Kidney (tissue), 14 donors: ENCODE measurements around the gene MINDY4B. TPM values are rescaled to one million over a fixed set of nuclear protein-coding genes. Genes with fewer than 3 reads are reported as not detected.
A peak's percentile ranks its signal among the peaks of the same experiment; 100 is the strongest.

Experiments used
- DNase-seq, 5 donors: peaks; one replicate each; pipeline ENCODE4 v3.0.0-alpha.2; 2013 to 2020
- FAIRE-seq: peaks from 2 replicates; lab custom pipeline; 2012; peaks lifted over from hg19 to GRCh38; lab: Jason Lieb, UNC
- H3K27ac ChIP-seq, 2 donors: one replicate each; pipeline ENCODE4 v1.7.0; 2013; ENCODE audit warnings: low read depth in 2 of 2, low read length in 2 of 2, inconsistent platforms in 1 of 2
- H3K27me3 ChIP-seq: one replicate; pipeline ENCODE4 v1.7.1; 2013; ENCODE audit warnings: low read length, inconsistent platforms; ENCODE audit not compliant: control insufficient read depth, insufficient read depth
- H3K36me3 ChIP-seq, 3 donors: one replicate each; pipeline versions ENCODE4 v1.7.0 to v1.7.1; 2013; ENCODE audit warnings: low read length in 3 of 3, control low read depth in 1 of 3, inconsistent platforms in 1 of 3; ENCODE audit not compliant: insufficient read depth in 3 of 3, control insufficient read depth in 2 of 3
- H3K4me1 ChIP-seq, 3 donors: one replicate each; pipeline versions ENCODE4 v1.7.0 to v1.7.1; 2013; ENCODE audit warnings: low read length in 3 of 3, inconsistent platforms in 1 of 3, low read depth in 1 of 3; ENCODE audit not compliant: control insufficient read depth in 2 of 3, insufficient read depth in 2 of 3
- H3K4me3 ChIP-seq, 3 donors: one replicate each; pipeline versions ENCODE4 v1.7.0 to v1.8.1; 2013; ENCODE audit warnings: low read length in 3 of 3, control low read depth in 1 of 3, inconsistent platforms in 1 of 3
- H3K9ac ChIP-seq, 3 donors: one replicate each; pipeline versions ENCODE4 v1.7.0 to v1.7.1; 2013; ENCODE audit warnings: low read length in 3 of 3, control low read depth in 1 of 3, inconsistent platforms in 1 of 3
- H3K9me3 ChIP-seq, 3 donors: one replicate each; pipeline versions ENCODE4 v1.7.0 to v1.7.1; 2013; ENCODE audit warnings: low read length in 3 of 3, control low read depth in 1 of 3, inconsistent platforms in 1 of 3; ENCODE audit not compliant: control insufficient read depth in 2 of 3, insufficient read depth in 1 of 3
- CTCF ChIP-seq: IDR thresholded peaks from 3 replicates; pipeline ENCODE4 v1.5.1; 2012; ENCODE audit warnings: mild to moderate bottlenecking, moderate library complexity, borderline replicate concordance; ENCODE audit not compliant: insufficient read depth; ENCODE audit errors: extremely low read depth
- intact Hi-C: fragments of 100-400 bp; cut with DNase I; formaldehyde crosslinking; loops from one replicate; pipeline ENCODE4 v1.11.1; 2022
- polyA plus RNA-seq: library from polyadenylated mRNA; stranded (reverse); fragments of 350-450 nt; fragmentation: Illumina TruSeq; extraction: RNeasy Lipid Tissue Mini Kit (QIAGEN cat#74804); gene quantifications from one replicate; pipeline ENCODE4 v1.2.3, GENCODE V29; 2014; ENCODE audit warnings: low read depth, low replicate concordance; ENCODE audit not compliant: insufficient read depth
- total RNA-seq: library from RNA; stranded (reverse); fragmentation: NEBNext Ultra II Directional; extraction: Animal tissue kit (Norgen Biotek cat#: 25700); gene quantifications from one replicate; pipeline ENCODE4 v1.2.1, GENCODE V29; 2021
- donor health status: control.
- donor health status: control.
- donor health status: control.
- donor health status: control.
- donor health status: control.
- donor health status: DM: yes; HTN: yes; CAD: no.
- donor health status: Normal renal cell carcinoma (clear cell type).

MINDY4B gene
- total and polyA plus RNA-seq, 2 donors from 2014 or later: not detected

GRCh38 chr3:150830094-150830681, 75.1 kb downstream of the MINDY4B start:
- intact Hi-C loops: no loop called here
- Histone ChIP-seq H3K4me3 (no peak overlapping the region), H3K36me3 (no peaks in the 10 kb centered on the region), H3K9ac (no peak overlapping the region), H3K27me3 (no peaks in the 10 kb centered on the region), H3K4me1 (no peaks in the 10 kb centered on the region), H3K9me3 (no peaks in the 10 kb centered on the region), H3K27ac (no peak overlapping the region)
- no peak for DNase-seq
- TF ChIP-seq CTCF: no peak
- no peak for FAIRE-seq

- DNase-seq: peak in 1 of 5 donors; percentile 14
- intact Hi-C loops: no loop called here
- Histone ChIP-seq H3K27ac (no peak overlapping the region), H3K4me1 (no peaks in the 10 kb centered on the region), H3K36me3 (no peaks in the 10 kb centered on the region), H3K9ac (no peak overlapping the region), H3K9me3 (no peaks in the 10 kb centered on the region), H3K4me3 (no peak overlapping the region), H3K27me3 (no peaks in the 10 kb centered on the region)
- FAIRE-seq: no peak
- TF ChIP-seq CTCF: no peak
These were observed 75.8 kb downstream of the MINDY4B start for GRCh38 chr3:150829408-150829807.

GRCh38 chr3:150828997-150829396, 76.2 kb downstream of the MINDY4B start:
- peak in 3 of 5 donors; percentile 30 to 46 (median 43) for DNase-seq
- Histone ChIP-seq H3K9me3 (no peaks in the 10 kb centered on the region), H3K27me3 (no peaks in the 10 kb centered on the region), H3K4me3 (no peak overlapping the region), H3K4me1 (no peaks in the 10 kb centered on the region), H3K27ac (no peak overlapping the region), H3K9ac (no peak overlapping the region), H3K36me3 (no peaks in the 10 kb centered on the region)
- FAIRE-seq: no peak
- no peak for TF ChIP-seq CTCF
- intact Hi-C loops: no loop called here

- FAIRE-seq: no peak
- no peak for TF ChIP-seq CTCF
These were observed 77.0 kb downstream of the MINDY4B start for GRCh38 chr3:150828261-150828660.

More at GRCh38 chr3:150828261-150828660, 77.0 kb downstream of the MINDY4B start:
- no peak overlapping the region for H3K4me3 ChIP-seq
- no peak overlapping the region for H3K9ac ChIP-seq
- H3K9me3 ChIP-seq: no peaks in the 10 kb centered on the region
- H3K27me3 ChIP-seq: no peaks in the 10 kb centered on the region
- no peaks in the 10 kb centered on the region for H3K4me1 ChIP-seq
- DNase-seq: no peak
- no peaks in the 10 kb centered on the region for H3K36me3 ChIP-seq
- intact Hi-C loops: no loop called here
- H3K27ac ChIP-seq: no peak overlapping the region
